Mucosa of descending colon (tissue), 3 donors: ENCODE data around the gene WDR38. TPM values are rescaled to one million over a fixed set of nuclear protein-coding genes. Genes with fewer than 3 reads are reported as not detected.

Experiments used
- ATAC-seq: fragments of 200-7000 bp; cut with Tn5 transposase; one replicate; pipeline ENCODE4 v1.9.1; 2020; ENCODE audit warnings: mild to moderate bottlenecking, moderate library complexity
- DNase-seq, 3 donors: peaks; one replicate each; pipeline ENCODE4 v3.0.0-alpha.2; 2020
- H3K36me3 ChIP-seq: fragments of 200-600 bp; one replicate; pipeline ENCODE4 v1.8.0; 2021; ENCODE audit warnings: low read depth, mild to moderate bottlenecking
- H3K4me1 ChIP-seq: fragments of 200-600 bp; one replicate; pipeline ENCODE4 v1.8.0; 2021; ENCODE audit warnings: low read depth, mild to moderate bottlenecking
- H3K4me3 ChIP-seq: fragments of 200-600 bp; one replicate; pipeline ENCODE4 v1.8.0; 2021; ENCODE audit warnings: mild to moderate bottlenecking
- H3K9me3 ChIP-seq: fragments of 200-600 bp; one replicate; pipeline ENCODE4 v1.8.0; 2021; ENCODE audit warnings: mild to moderate bottlenecking
- intact Hi-C, 2 donors: fragments of 100-400 bp; cut with DNase I in 1 of 2; cut with micrococcal nuclease in 1 of 2; formaldehyde crosslinking; loops; one replicate each; pipeline versions ENCODE4 v1.11.0 to v1.11.1; 2022; cut with DNase I, micrococcal nuclease
- total RNA-seq, 3 donors: library from RNA; stranded (reverse); fragmentation: NEBNext Ultra II Directional in 2 of 3; extraction: Animal tissue kit (Norgen Biotek cat#: 25700) in 2 of 3; gene quantifications; one replicate each; pipeline versions ENCODE4 v1.2.1 to v1.2.4, GENCODE V29; 2021 to 2023
- TF ChIP-seq, protein P1 (sequence below): fragments of 200-600 bp; IDR thresholded peaks from one replicate; pipeline ENCODE4 v1.8.0; 2022; ENCODE audit warnings: antibody characterized with exemption, mild to moderate bottlenecking
- donor health status: DM: no; HTN: no; CAD: no; lungs with moderate emphysema.
- donor health status: DM: no; HTN: no; CAD: no.
- donor health status: DM: no; HTN: yes; CAD: no.

WDR38 gene
- total RNA-seq, 3 donors from 2014 or later = not detected

DNA sequence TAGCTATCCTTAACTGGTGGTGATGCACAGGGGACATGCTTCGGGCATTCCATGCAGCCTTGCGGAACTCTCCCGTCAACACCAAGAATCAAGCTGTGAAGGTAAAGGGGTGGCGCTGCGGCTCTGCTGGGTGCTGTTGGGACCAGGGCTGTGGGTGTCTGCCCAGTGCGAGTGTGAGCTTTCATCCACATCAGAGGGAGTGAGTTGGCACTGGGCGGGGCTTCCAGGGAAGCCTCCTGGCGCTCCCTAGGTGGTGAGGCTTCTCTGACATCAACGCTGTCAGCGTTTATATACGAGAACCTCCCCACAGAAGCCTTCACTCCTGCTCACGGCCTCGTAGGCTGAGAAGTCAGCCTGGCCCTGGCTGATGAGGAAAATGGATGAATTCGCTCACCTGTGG lies 20.4 kb downstream of the WDR38 start:
- DNase-seq = peak in 1 of 3 donors; percentile 48
- H3K4me3 ChIP-seq = no peak overlapping the region
- H3K4me1 ChIP-seq = peaks cover 26% of the 10 kb centered on the region
- no peaks in the 10 kb centered on the region for H3K9me3 ChIP-seq
- TF ChIP-seq, protein P1, sequence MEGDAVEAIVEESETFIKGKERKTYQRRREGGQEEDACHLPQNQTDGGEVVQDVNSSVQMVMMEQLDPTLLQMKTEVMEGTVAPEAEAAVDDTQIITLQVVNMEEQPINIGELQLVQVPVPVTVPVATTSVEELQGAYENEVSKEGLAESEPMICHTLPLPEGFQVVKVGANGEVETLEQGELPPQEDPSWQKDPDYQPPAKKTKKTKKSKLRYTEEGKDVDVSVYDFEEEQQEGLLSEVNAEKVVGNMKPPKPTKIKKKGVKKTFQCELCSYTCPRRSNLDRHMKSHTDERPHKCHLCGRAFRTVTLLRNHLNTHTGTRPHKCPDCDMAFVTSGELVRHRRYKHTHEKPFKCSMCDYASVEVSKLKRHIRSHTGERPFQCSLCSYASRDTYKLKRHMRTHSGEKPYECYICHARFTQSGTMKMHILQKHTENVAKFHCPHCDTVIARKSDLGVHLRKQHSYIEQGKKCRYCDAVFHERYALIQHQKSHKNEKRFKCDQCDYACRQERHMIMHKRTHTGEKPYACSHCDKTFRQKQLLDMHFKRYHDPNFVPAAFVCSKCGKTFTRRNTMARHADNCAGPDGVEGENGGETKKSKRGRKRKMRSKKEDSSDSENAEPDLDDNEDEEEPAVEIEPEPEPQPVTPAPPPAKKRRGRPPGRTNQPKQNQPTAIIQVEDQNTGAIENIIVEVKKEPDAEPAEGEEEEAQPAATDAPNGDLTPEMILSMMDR = no peak
- peaks cover 4% of the 10 kb centered on the region for H3K36me3 ChIP-seq
- no peak for ATAC-seq
- intact Hi-C loops = no loop called here

DNA sequence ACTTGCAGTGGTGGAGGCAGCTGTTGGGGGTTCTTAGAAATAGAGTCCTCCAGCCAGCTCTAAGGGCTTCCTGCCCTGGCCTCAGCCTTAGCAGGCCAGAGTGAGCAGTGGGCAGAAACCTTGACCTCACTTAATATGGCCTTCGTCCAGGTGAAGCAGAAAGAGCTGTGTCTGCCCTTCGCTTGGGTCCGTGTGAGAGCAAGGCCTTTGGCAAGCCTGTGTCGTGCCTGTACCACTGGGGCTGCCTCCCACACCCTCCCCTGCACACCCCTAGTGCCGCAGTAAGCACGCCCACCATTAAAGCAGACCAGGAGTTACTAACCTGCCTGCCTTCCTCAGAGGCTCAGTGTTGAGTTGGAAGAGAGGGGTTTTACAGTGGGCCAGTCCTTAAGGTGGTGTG lies 22.2 kb downstream of the WDR38 start:
- peak in 1 of 3 donors; percentile 36 for DNase-seq
- peaks cover 19% of the 10 kb centered on the region for H3K4me1 ChIP-seq
- peaks cover 5% of the 10 kb centered on the region for H3K36me3 ChIP-seq
- TF ChIP-seq, protein P1 = no peak
- no peak for ATAC-seq
- H3K4me3 ChIP-seq = no peak overlapping the region
- intact Hi-C loops = no loop called here
- H3K9me3 ChIP-seq = no peaks in the 10 kb centered on the region

DNA sequence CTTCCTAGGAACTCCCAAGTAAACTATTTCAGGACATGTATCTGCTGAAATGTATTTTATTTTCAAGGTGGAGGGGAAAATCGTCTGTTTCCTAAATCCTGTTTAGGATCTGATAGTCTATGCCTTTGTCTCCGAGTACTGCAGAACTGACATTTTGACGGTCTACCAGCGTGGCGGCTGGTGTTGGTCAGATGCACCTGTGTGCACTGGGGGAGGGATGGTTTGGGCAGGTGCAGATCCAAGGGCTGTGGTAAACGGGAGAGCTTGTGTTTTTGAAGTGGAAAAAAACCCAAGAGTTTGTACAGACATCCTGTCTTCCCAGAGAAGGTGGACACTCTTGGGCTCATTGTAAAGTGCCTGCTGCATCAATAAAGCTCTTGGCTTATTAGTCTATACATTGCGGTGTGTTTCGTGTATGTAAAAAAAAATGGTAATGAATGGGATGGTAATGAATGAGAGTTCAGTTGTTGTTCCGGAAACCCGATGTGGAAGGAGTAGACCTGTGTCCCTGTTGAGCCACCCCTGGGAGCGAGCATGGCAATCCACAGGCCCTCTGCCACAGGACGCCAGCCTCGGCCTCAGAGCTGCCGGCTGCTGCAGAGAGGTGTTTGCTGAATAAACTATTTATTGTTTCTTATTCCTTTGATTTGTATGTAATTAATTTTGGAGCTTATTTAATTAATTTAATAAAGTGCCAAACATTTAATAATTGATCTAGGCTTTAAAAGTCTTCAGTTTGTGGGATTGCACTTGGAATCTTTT lies 23.9 kb downstream of the WDR38 start:
- ATAC-seq = no peak
- intact Hi-C loops = no loop called here

DNA sequence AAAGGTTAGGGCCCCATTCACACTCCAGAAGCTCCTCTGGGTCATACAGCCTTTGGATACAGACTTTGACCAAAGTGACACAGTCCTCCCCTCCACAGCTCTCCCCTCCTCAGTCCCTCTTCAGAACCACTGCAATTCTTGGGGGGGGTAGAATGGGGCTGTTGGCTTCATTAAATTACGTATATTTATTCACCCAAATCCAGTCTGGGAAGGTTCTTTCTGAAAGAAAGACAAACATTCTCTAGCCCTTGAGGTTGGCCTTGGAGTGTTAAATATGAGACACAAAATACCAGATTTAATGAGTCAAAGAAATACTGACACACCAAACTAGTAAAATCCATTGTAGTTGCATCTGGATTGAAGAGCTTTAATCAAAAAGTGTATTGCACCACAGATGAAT lies 24.8 kb downstream of the WDR38 start:
- TF ChIP-seq, protein P1 = no peak
- H3K36me3 ChIP-seq = peaks cover 9% of the 10 kb centered on the region
- no peaks in the 10 kb centered on the region for H3K4me1 ChIP-seq
- H3K9me3 ChIP-seq = no peaks in the 10 kb centered on the region
- intact Hi-C loops = no loop called here
- H3K4me3 ChIP-seq = no peak overlapping the region
- no peak for ATAC-seq
- DNase-seq = no peak

More for the DNA sequence above, 23.9 kb downstream of the WDR38 start:
- Histone ChIP-seq H3K4me1 (peaks cover 5% of the 10 kb centered on the region), H3K4me3 (no peak overlapping the region), H3K36me3 (peaks cover 9% of the 10 kb centered on the region), H3K9me3 (no peaks in the 10 kb centered on the region)
- DNase-seq = peak in 1 of 3 donors; percentile 13
- TF ChIP-seq, protein P1 = no peak

DNA sequence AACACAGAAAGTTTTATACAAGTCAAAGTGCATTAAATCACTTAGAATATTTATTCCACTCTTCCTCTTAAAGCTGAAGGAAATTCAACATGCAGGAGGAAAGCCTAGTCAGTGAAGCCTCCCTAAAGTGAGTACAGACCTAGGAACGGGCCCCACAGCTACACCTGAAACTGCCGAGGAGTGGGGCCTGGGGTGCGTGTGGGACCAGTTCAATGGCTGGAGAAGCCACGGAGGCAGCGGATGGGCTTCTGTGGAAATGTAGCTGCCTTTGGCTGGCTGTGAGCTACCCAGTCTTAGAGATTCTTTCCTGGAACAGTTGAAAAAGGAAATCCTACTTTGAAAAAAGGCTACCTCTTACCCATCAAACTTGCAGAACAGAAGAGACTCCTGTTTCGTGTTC lies 25.3 kb downstream of the WDR38 start:
- TF ChIP-seq, protein P1 = no peak
- no peaks in the 10 kb centered on the region for H3K4me1 ChIP-seq
- H3K36me3 ChIP-seq = peaks cover 9% of the 10 kb centered on the region
- no peak overlapping the region for H3K4me3 ChIP-seq
- no peaks in the 10 kb centered on the region for H3K9me3 ChIP-seq
- ATAC-seq = no peak
- intact Hi-C loops = no loop called here
- DNase-seq = peak in 1 of 3 donors; percentile 12
